DMS153 treated with DMSO at 0.1 percent for 48 hours (cell line): Measurements from ENCODE around the gene OTUB2.
A peak's percentile ranks its signal among the peaks of the same experiment; 100 is the strongest.

Source experiments
- DNase-seq: peaks from one replicate; lab custom pipeline; 2025; ENCODE audit not compliant: unreplicated experiment; lab: John Stamatoyannopoulos, UW

Gene OTUB2

DNA sequence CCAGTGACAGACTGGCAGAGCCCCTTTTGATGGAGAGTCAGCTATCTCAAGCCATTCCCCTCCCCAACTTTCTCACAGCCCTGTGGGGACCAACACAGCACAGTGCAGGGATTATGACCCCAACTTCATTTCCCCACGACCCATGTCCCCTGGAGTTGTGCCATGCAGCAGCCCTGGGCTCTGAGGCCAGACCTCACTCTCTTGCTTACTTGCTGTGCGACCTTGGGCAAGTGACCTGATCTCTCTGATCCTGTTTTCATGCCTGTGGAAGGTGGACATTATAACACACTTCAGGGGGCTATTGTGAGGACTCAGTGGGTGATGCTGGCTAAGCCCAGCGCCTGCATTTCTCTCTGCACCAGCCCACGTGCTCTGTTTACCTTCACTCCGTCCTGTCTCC, 14.1 kb downstream of the OTUB2 start:
- DNase-seq = no peak

DNA sequence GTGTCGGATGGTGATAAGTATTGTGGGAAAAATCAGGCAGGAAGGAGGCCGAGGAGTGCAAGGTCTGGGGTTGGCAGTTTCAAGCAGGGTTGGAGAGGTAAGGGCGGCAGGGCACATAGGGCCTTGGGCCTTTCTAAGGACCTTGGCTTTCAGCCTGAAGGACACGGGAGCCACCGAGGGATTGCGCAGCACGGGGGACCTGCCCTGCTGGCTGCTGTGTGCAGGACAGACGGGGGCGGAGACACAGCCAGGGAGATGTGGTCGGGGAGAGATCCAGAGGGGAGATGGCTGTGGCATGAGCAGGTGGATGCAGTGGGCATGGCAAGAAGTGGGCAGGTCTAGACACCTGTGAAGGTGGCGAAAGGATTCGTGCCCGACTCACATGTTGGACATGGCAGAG, 14.7 kb downstream of the OTUB2 start:
- no peak for DNase-seq

DNA sequence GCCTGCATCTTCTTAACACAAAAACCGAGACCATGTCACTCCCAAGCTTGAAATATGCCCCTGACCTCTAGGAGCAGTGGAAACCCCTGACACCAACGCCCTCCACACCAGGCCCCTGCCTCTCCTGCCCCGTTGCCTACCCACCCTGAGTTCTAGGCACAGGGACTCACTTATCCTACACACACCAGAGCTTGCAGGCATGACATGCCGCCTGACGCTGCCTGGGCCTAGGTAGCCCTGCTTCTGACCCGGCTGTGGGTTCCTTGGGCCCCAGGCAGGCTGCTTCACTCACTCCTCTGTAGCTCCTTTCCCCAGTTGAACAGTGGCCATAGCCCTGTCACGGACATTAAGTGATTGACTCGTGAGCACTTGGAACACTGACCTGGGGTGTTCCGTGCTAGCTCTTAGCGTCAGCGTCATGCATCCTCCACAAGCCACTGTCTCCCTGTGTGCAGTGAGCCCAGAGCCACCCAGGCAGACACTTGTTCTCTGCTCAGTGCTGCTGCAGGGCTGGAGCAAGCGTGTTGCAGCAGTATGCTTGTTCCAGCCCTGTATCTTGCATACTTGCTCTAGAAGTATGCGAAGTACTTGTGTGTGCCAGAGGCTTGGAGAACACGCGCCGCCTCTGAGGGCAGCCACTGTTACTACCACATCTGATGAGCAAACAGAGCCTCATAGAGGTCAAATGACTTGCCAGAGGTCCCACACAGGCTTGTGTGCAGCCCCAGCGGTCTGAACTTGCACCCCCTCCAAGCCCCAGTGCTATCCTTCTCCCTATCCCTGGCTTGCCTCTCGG, 15.6 kb downstream of the OTUB2 start:
- no peak for DNase-seq

DNA sequence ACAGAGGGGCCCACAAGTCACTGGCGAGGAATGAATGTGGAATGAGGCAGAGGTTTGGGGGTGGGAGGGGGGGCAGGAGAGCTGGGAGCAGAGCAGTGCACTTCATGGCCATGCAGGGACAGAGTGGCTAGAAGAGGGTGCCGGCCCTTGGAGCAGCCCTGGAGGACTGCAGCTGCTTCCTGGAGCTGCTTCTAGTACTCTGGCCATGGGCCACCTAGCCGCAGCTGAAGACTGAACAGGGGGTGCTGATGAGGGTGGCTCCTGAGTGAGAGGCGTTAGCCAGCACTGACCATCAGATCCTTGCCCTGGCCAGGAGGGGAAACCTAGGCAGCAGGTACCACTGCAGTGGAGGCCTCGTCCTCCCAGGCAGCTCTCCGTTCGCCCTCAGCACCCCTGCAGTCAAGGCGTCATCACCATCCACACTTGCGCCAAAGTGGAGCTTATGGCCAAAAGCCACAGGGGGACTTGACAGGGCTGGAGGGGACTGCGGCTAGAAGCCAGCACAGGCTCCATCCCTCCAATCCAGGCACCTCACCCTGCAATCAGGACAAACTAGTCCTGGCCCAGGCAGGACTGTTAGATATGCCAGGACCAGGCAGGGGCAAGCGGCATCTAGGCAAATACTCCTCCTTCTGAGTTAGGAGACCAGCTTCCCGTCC, 16.4 kb downstream of the OTUB2 start:
- DNase-seq = no peak

DNA sequence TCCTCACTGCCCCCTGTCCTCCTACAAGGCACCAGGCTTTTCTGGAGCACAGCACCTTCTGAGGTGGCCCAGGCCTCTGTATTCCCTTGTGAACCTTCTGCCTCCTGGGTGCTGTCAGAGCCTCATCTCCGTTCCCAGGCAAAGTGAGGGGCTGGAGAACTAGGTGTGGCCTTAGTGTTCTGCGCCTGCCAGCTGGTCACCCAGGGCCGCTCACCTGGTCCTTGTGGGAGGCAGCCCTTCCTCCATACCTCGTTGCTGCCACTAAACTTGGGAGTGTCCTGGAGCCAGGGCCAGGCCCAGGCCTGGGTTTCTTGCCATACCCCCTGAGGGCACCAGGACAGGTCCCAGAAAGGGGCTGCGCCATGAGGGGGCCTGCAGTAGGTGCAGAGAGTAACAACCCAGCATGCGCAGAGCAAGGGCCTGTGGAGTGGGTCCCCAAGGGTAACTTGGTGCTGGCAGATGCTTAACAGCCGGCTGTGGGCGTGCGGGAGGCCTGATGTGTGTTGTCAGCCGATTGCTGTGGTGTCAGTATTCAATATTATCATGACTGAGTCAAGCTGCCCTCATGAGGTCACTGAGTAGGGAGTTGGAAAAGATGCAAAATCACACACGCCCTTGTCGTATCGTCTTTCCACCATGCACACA, 17.1 kb downstream of the OTUB2 start:
- DNase-seq = no peak

DNA sequence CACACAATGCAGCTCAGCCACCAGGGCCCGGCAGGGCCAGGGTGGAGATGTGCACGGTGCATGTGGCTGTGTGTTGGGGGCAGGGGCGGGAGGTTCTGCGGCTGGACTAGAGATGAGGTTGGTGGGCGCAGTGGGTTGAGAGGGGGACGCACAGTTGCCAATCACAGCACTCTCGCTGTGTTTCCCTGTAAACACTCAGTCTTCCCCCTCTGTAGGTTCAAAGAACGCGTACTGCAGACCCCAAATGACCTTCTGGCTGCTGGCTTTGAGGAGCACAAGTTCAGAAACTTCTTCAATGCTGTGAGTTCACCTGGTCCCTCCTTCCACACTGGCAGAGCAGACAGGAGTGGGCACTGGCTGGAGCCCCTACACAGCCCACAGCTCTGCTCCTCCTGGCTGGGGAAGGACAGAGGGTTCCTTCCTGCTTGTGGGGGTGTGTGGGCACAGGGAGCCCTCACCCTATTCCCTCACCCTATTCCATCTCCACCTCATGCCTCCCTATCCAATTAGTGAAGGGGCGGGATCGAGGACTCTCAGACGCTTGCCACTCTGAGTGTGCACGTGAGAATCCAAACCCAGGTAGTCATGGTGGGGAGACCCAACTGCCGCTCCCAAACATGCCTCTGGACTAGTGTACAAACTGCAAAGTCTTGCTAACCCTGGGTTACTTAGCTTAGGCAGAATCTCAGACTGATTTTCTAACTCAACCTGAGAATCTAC, 17.8 kb downstream of the OTUB2 start:
- DNase-seq = no peak

DNA sequence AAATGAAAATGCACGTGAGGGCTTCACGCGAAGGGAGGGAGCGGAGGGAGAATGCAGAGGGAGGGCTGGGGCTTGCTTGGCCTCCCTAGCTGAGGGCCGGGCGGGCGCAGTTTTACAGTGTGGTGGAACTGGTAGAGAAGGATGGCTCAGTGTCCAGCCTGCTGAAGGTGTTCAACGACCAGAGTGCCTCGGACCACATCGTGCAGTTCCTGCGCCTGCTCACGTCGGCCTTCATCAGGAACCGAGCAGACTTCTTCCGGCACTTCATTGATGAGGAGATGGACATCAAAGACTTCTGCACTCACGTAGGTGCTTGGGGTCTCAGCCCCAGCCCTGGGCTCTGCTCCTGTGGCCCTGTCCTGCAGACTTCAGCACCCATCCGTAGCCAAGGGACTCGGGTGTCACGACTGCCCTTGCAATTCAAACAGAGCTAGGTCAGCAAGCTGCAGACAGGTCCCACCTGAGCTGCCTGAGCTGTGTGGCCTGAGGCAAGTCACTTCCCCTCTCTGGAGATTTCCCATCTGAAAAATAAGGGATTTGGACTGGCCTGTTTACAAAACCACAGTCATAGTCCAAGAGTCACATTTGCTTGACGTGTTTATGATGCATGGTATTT, 18.4 kb downstream of the OTUB2 start:
- no peak for DNase-seq

DNA sequence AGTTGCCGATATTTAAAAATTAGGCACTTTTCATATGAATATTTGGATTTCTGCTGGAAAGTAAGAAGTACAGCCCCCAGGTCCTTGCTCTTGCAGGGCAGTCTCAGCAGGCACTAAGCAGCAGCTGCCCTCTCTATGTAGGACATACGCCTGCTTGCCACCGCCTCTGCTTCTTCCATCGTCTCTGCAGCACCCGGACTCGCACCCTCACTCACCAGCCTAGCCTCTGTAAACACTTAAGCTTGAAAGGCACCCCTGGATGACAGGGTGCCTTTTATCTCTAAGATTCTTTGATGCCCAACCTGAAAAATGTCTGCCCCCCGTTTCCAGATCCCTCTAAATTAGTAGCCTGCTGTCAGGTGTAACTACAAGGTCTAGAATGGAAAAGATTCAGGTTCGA, 19.0 kb downstream of the OTUB2 start:
- no peak for DNase-seq

DNA sequence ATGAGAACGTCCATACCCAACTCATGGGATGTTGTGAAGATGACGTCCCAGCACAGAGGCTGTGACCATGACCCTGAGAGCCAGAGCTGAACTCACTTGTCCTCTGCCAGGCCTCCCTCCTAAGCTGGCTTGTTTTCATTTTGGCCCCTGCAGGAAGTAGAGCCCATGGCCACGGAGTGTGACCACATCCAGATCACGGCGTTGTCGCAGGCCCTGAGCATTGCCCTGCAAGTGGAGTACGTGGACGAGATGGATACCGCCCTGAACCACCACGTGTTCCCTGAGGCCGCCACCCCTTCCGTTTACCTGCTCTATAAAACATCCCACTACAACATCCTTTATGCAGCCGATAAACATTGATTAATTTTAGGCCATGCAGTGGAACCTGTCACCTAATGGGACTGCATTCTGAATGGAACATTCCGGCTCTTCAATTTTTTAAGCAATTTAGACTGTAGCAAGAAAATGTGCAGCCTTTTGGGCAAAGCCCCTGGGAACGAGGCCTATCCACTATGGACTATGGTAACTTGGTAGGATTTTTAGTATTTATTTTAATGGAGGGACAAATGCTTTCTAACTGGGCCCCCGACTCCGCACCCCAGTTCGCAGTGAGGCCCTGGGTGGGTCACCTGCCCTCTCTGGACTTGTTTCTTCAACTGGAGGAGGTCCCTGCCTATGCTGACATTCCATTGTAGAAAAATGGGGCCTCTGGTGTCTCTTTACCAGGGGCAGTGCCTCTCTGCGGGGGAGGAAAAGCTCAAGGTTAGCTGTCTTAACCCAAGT, 19.6 kb downstream of the OTUB2 start:
- DNase-seq = no peak

DNA sequence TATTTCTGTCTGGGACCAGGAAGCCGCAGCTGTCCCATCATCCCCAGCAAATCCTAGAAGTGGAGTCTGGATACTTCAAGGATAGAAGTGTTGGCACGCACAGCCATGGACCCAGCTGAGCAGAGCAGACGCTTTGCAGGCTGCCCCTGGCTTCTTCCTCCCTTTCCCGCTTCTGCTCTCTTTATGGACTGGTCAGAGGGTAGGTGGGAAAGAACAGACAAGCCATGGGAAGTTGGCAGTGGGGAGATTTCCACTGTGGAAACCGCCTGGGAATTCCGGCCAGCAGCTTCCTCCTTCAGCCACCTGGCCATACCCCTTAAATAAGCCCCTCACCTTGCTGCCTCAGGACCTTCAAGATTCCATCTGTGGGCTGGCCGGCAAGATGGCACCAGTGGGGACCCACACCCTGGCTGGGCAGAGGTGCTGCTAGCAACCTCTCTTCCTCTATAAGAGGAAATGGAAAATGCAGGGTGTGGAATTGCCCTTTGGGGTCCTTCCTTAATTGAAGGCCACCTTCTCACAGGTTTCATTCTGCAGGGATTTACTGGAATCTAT, 20.6 kb downstream of the OTUB2 start:
- DNase-seq = no peak

DNA sequence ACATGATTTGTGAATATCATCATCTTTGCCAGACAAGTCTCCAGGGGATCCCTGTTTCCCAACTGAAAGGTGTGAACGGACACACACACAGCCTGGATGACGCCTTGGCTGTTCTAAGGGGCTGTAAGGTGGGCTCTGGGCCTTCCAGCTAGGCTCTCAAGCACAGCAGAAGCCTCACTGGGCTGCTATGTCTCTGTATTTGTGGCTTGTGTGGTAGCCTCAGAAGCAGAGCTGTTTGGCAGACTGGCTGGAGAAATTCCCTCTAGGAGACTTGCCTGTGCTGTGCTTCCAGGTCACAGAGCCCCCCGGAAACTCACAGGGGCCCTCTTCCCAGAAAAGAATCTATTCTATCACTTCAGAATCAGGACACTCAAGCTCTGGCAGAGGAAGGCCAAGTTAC, 21.4 kb downstream of the OTUB2 start:
- DNase-seq = no peak

DNA sequence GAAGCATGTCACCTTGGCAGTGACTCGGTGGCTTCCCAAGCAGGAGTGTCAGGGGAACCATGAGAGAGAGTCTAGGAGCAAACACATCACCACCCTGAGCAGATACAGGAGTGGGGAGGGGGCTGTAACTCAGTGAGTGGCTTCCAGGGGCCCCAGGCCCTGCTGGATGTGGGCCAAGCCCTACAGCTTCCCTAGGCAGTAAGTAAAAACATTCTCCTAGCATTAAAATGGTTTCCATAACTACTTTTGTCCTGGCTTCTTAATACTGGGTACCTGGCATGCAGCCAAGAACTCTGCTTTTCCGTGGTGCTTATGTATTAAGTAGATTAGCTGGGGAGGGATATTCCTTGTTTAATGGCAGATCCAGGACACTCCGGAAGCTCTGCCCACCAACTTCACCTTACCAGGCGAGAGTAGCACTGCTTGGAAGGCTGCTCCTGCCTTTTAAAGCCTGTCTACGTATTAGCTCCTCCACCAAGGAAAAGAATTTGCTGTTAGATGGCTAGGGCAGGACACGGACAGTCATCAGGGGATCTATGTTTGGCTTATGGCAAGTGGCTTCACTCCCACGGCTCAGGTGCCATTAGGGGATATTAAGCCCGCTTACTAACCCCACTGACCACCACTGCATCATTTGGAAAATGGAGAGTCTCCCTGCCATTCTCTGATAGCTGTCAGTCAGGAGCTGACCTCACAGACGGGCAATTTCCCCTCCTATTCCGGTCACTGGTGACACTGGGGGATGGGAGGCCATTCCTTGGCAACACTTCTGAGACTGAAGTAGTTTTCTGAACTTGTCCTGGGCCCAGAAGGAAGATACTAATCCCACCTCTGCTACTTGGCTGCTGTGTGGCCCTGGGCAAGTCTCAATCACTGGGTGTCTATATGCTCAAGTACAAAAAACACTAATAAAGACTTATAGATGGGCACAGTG, 22.8 kb downstream of the OTUB2 start:
- peak; percentile 89 for DNase-seq

DNA sequence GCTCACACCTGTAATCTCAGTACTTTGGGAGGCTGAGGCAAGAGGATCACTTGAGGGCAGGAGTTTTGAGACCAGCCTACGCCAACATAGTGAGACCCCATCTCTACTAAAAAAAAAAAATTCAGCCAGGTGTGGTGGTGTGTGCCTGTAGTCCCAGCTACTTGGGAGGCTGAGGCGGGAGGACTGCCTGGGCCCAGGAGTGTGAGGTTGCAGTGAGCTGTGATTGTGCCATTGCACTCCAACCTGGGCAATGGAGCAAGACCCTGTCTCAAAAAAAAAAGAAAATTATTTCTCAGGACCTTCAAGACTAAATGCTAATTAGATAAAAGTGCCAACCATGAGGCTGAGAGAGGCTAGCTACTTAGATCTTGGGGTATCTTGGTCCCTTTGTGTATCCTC, 23.5 kb downstream of the OTUB2 start:
- DNase-seq = no peak

DNA sequence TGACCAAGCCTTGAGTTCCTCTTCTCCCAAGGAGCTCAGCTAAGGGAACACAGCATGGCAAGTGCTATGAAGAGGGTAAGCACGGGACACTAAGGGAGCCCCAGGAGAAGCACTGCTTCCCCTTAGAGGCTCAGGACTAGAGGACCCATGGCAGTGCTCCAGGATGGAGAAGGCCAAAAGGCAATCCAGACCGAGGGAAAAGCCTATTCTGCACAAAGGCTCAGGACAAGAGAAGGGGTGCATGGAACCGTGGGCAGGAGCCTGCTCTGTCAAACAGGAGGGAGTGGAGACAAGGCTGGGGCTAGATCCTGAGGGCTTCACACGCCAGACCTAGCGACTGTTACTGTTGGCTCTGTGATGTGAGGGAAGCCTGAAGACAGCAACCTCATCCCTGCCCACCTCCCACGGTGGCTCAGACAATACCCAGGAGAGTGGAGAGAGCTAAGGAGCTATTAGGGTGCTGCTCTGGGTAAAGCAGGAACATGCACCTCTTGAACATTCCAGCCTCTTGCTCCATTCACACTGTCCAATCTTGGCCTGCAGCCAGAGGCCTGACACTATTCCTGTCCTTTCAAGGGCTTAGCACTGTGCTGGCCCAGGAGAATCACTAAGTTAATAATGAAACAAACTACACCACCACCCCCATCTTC, 24.2 kb downstream of the OTUB2 start:
- DNase-seq = no peak

DNA sequence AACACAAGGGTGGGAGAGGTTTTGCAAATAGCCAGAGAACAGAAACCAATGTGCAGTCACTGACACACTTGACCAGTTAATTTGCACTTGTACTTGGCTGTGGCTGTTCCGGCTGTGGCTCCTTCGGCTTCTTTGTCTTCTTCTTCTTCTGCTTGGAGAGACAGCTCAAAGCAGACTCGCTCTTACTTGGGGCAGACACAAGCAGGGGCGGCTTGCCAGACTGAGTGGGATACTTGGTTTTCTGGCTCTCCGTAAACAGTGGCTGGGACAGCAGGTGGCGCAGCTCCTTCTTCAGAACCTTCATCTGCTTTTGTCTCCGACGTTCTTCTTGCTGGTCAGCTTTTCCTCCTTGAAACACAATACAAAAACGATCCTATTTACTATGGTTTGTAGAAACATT, 25.0 kb downstream of the OTUB2 start:
- peak; percentile 1 for DNase-seq

DNA sequence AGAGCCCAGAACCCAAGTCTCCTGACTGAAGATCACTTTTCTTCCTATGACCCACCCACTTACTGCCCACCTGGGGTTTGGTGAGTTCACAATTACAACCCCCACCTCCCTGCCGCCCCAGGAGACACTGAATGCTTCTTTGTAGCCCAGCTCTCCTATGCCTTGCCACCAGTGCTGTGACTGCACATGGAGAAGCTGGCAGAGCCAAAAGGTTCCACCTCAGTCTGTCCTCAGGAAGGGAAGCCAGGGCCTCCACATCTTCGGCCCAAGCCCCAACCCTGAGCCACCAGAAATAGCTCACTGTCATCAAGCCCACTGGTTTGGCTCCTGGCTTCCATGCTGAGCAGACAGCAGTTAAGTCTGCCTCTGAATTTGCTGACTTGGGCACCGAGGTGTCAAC, 25.6 kb downstream of the OTUB2 start:
- no peak for DNase-seq

DNA sequence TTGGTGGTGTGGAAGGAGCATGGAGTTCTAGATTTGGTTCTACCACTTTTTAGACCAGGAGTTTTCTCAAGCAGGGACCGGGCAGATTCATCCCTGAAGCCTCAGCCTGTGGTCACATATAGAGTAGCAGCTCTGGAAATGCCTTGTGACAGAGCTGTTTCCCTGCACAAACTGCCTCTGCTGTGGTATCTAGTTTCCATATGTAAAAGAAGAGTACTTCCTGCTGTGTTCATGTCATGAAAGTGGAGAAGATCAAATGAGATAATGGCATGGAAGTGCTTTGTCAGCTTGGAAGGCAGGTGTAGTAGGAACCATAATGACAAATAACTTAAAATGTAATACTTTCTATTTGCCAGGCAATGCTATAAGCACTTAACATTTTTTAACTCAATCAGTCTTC, 26.1 kb downstream of the OTUB2 start:
- peak; percentile 24 for DNase-seq

DNA sequence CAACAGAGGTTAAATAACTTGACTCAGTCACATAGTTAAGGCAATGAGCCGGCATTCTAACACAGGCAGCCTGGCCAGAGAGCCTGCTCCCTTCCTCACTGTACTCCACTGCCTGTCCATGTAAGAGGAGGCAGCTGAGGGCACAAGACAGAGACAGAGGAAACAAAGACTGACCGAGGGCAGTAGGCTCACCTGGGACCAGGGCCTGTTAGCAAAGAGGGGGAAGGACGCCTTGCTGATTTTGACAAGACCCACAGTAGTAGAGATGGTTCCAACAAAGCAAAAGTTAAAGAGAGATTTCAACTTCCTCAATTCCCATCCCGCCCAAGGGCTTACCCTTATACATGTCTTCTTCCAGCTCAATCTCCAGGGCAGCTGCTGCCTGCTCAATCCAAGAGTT, 26.5 kb downstream of the OTUB2 start:
- DNase-seq = no peak

DNA sequence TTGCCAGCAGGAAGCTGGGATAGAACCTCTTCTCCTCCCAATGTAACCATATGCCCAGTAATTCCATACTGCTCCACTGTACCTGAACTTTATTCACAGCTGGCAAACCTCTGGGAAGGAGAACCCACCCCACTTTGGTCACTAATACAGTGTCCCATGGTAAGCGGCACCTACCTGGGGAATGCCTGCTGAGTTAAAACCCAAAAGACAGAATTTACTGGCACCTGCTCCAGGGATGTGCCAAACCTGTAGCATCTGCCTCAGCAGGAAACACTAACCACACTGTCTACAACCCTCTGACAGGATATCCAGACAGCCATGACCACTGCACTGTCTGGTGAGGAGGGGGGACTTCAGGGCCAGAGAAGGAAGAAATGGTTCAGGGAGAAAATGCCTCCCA, 28.3 kb downstream of the OTUB2 start:
- no peak for DNase-seq
